Dedifferentiated amniotic fluid mesenchymal stem cell (primary cell): ENCODE measurements around the gene DNAH17.
A peak's percentile ranks its signal among the peaks of the same experiment; 100 is the strongest.

Source experiments
- DNase-seq: peaks from one replicate; pipeline ENCODE4 v3.0.0-alpha.2; 2016; ENCODE audit errors: extremely low spot score

Gene DNAH17

GRCh38 chr17:78605886-78606285 lies 28.7 kb upstream of the DNAH17 start:
- no peak for DNase-seq

GRCh38 chr17:78605429-78605828 lies 28.2 kb upstream of the DNAH17 start:
- DNase-seq, result no peak

- no peak for DNase-seq
These were observed 25.1 kb upstream of the DNAH17 start for GRCh38 chr17:78602246-78602645.

GRCh38 chr17:78601577-78602190 lies 24.5 kb upstream of the DNAH17 start:
- DNase-seq, result no peak

- DNase-seq, result no peak
These were observed 23.1 kb upstream of the DNAH17 start for GRCh38 chr17:78600181-78600721.

- DNase-seq, result no peak
These were observed 22.2 kb upstream of the DNAH17 start for GRCh38 chr17:78599419-78599818.

- peak; percentile 33 for DNase-seq
These were observed 20.8 kb upstream of the DNAH17 start for GRCh38 chr17:78598013-78598471.

GRCh38 chr17:78596871-78597764 lies 19.9 kb upstream of the DNAH17 start:
- DNase-seq, result no peak

GRCh38 chr17:78595135-78595810 lies 18.1 kb upstream of the DNAH17 start:
- no peak for DNase-seq

- DNase-seq, result no peak
These were observed 15.8 kb upstream of the DNAH17 start for GRCh38 chr17:78592991-78593329.

- no peak for DNase-seq
These were observed 14.1 kb upstream of the DNAH17 start for GRCh38 chr17:78591263-78591671.

GRCh38 chr17:78589885-78590284 lies 12.7 kb upstream of the DNAH17 start:
- DNase-seq, result no peak

- DNase-seq, result no peak
These were observed 12.0 kb upstream of the DNAH17 start for GRCh38 chr17:78589031-78589675.

- no peak for DNase-seq
These were observed 11.2 kb upstream of the DNAH17 start for GRCh38 chr17:78588258-78589030.

- DNase-seq, result no peak
These were observed 7.9 kb upstream of the DNAH17 start for GRCh38 chr17:78585006-78585630.

GRCh38 chr17:78583091-78583490 lies 5.9 kb upstream of the DNAH17 start:
- DNase-seq, result no peak

GRCh38 chr17:78581304-78581703 lies 4.1 kb upstream of the DNAH17 start:
- DNase-seq, result no peak

- DNase-seq, result no peak
These were observed 3.1 kb upstream of the DNAH17 start for GRCh38 chr17:78580277-78580804.

- DNase-seq, result no peak
These were observed 645 bp downstream of the DNAH17 start for GRCh38 chr17:78576389-78577112.

- DNase-seq, result no peak
These were observed 1.3 kb downstream of the DNAH17 start for GRCh38 chr17:78575899-78576298.
